ENCODE results near the gene ALDH1B1.
A peak's percentile ranks its signal among the peaks of the same experiment; 100 is the strongest.

DNA sequence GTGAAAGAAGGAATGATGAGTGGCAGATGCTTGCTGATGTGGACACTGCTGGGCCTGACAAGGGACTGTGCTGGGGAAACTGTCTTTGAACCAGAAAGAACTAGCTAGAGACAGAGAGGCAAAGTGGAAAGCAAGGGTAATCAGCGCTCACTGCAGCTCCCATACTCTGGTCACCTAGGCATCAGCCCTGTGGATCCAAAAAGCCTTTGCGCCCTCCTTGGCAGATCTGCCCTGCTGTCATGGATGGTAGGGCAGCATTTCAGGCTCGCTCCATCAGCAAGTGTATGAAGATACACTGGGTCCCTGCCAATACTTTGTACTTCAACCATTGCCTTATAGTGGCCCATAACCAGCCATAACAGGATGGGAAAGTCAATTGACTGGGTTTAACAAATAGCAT lies 6.6 kb upstream of the ALDH1B1 start:
- TF ChIP-seq, protein P1, sequence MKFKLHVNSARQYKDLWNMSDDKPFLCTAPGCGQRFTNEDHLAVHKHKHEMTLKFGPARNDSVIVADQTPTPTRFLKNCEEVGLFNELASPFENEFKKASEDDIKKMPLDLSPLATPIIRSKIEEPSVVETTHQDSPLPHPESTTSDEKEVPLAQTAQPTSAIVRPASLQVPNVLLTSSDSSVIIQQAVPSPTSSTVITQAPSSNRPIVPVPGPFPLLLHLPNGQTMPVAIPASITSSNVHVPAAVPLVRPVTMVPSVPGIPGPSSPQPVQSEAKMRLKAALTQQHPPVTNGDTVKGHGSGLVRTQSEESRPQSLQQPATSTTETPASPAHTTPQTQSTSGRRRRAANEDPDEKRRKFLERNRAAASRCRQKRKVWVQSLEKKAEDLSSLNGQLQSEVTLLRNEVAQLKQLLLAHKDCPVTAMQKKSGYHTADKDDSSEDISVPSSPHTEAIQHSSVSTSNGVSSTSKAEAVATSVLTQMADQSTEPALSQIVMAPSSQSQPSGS (CRISPR knock-in tag; IDR thresholded peaks at IDR 0.05), result no peak
- TF ChIP-seq ESRRA (CRISPR knock-in tag; IDR thresholded peaks at IDR 0.05; ENCODE audit: low read depth) (no peak), PRDM15 (CRISPR knock-in tag; IDR thresholded peaks at IDR 0.05) (no peak), SMARCE1 (IDR thresholded peaks at IDR 0.05; ENCODE audit: borderline replicate concordance) (no peak), ZFX (CRISPR knock-in tag; IDR thresholded peaks at IDR 0.05; ENCODE audit: low read depth) (peak; percentile 16; the same call in 1 of the 2 replicates), MTF1 (CRISPR knock-in tag; IDR thresholded peaks at IDR 0.05) (no peak), ARNT (IDR thresholded peaks at IDR 0.05) (no peak)

Data from HepG2 (cell line).